Activated CD4-positive, alpha-beta T cell treated with anti-CD3 and anti-CD28 coated beads, Interleukin-2, amount 50 U/mL, for 48 hours (primary cell): ENCODE data around the gene PTGDS.

Experiments
- DNase-seq, 2 experiments: peaks; one replicate each; pipeline ENCODE4 v3.0.0-alpha.2; 2020

Gene PTGDS

GRCh38 chr9:137026828-137027227 is 49.5 kb downstream of the PTGDS start:
- DNase-seq = no peak

- no peak for DNase-seq
Measured at GRCh38 chr9:137027369-137028262, 50.3 kb downstream of the PTGDS start, which contains the start of gene ABCA2. Gene ABCA2 (minus strand): TSS chr9:137028237. CDS start chr9:137028140, 97 bp downstream.

GRCh38 chr9:137028263-137029057 is 51.2 kb downstream of the PTGDS start:
- DNase-seq = peak; percentile 73 to 78

- peak; percentile 86 to 89 for DNase-seq
Measured at GRCh38 chr9:137029058-137029936, 52.0 kb downstream of the PTGDS start.

- peak in 1 of 2 experiments; percentile 25 for DNase-seq
Measured at GRCh38 chr9:137030006-137030405, 52.7 kb downstream of the PTGDS start.

- DNase-seq = peak; percentile 71 to 77
Measured at GRCh38 chr9:137030538-137031527, 53.5 kb downstream of the PTGDS start.
